Left ventricle myocardium inferior (tissue), 1 donor: ENCODE measurements around the gene BLOC1S5. TPM values are rescaled to one million over a fixed set of nuclear protein-coding genes. Genes with fewer than 3 reads are reported as not detected.

Experiments
- DNase-seq: peaks from one replicate; pipeline ENCODE4 v3.0.0-alpha.2; 2020
- H3K27ac ChIP-seq: fragments of 200-600 bp; replicated peaks from 2 replicates; pipeline ENCODE4 v1.8.0; 2021
- H3K27me3 ChIP-seq: fragments of 200-600 bp; 2 replicates; pipeline ENCODE4 v1.8.0; 2021; ENCODE audit warnings: low read depth
- H3K36me3 ChIP-seq: fragments of 200-600 bp; 2 replicates; pipeline ENCODE4 v1.8.0; 2021
- H3K4me1 ChIP-seq: fragments of 200-600 bp; 2 replicates; pipeline ENCODE4 v1.8.0; 2021
- H3K4me3 ChIP-seq: fragments of 200-600 bp; 2 replicates; pipeline ENCODE4 v1.8.0; 2021; ENCODE audit warnings: mild to moderate bottlenecking, moderate library complexity
- H3K9me3 ChIP-seq: fragments of 200-600 bp; replicated peaks from 2 replicates; pipeline ENCODE4 v1.8.0; 2021
- CTCF ChIP-seq: fragments of 200-600 bp; IDR thresholded peaks from 2 replicates; pipeline ENCODE4 v1.8.0; 2021; ENCODE audit warnings: antibody characterized with exemption, mild to moderate bottlenecking, borderline replicate concordance
- intact Hi-C: fragments of 100-400 bp; cut with micrococcal nuclease; formaldehyde crosslinking; loops from one replicate; pipeline ENCODE4 v1.11.0; 2022
- total RNA-seq: library from RNA; stranded (reverse); fragmentation: NEBNext Ultra II Directional; extraction: Animal tissue kit (Norgen Biotek cat#: 25700); gene quantifications from one replicate; pipeline ENCODE4 v1.2.1, GENCODE V29; 2021
- donor health status: DM: no; HTN: yes; CAD: no; lungs with severe emphysema.

BLOC1S5 gene
- total RNA-seq, 1 donor from 2014 or later = 8.5 TPM

GRCh38 chr6:7971499-7971898, 92.7 kb downstream of the BLOC1S5 start:
- DNase-seq = no peak
- no peak for TF ChIP-seq CTCF
- intact Hi-C loops = no loop called here
- Histone ChIP-seq H3K9me3 (peaks cover 9% of the 10 kb centered on the region), H3K36me3 (no peaks in the 10 kb centered on the region), H3K4me3 (no peak overlapping the region), H3K4me1 (peaks cover 25% of the 10 kb centered on the region), H3K27ac (no peak overlapping the region), H3K27me3 (no peaks in the 10 kb centered on the region)

DNA sequence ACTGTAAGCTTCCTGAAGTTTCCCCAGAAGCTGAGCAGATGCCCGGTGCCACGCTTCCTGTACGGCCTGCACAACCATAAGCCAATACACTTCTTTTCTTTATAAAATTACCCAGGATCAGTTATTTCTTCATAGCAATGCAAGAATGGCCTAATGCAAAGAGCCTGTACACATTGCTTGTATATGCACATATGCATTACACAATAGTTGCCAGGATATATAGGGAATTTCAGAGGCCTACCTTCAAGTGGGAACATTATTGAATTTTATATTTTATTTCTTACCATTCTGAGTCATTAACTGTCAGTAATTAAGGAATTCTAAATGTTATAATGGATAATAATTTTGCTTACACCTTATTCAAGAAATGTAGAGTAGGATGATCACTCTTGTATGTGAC, 93.6 kb downstream of the BLOC1S5 start:
- no peak for DNase-seq
- Histone ChIP-seq H3K36me3 (no peaks in the 10 kb centered on the region), H3K9me3 (peaks cover 9% of the 10 kb centered on the region), H3K4me3 (no peak overlapping the region), H3K4me1 (peaks cover 16% of the 10 kb centered on the region), H3K27me3 (no peaks in the 10 kb centered on the region), H3K27ac (no peak overlapping the region)
- TF ChIP-seq CTCF = no peak
- intact Hi-C loops = no loop called here

Other genes starting within 250 kb of the BLOC1S5 start
- gene TXNDC5, start 153.6 kb downstream of the BLOC1S5 start, total RNA-seq = 48.2 TPM
- gene EEF1E1, start 38.2 kb upstream of the BLOC1S5 start, total RNA-seq = 15.5 TPM